Panc1 (cell line): ENCODE measurements around the gene ASAP2. TPM values are rescaled to one million over a fixed set of nuclear protein-coding genes. Genes with fewer than 3 reads are reported as not detected.

Experiments used
- ATAC-seq: fragments of 200-7000 bp; cut with Tn5 transposase; 2 replicates; pipeline ENCODE4 v1.9.1; 2020; ENCODE audit warnings: mild to moderate bottlenecking, moderate library complexity
- BruUV-seq: library from RNA; stranded (reverse); fragments of 400-500 nt; replicated peaks from 2 replicates; lab custom pipeline; 2021; lab: Mats Ljungman, UMichigan
- CTCF ChIA-PET: fragments of 300-600 bp; sonication (Branson Sonifier 250); formaldehyde crosslinking; loops from one replicate; lab custom pipeline; 2022; ENCODE audit warnings: antibody characterized with exemption; lab: Charles Lee
- POLR2A ChIA-PET: fragments of 300-600 bp; sonication (Branson Sonifier 250); formaldehyde crosslinking; loops from one replicate; lab custom pipeline; 2022; ENCODE audit warnings: antibody characterized with exemption; lab: Charles Lee
- DNase-seq: peaks from one replicate; pipeline ENCODE4 v3.0.0-alpha.2; 2010; ENCODE audit warnings: low read depth, low spot score
- H3K27ac ChIP-seq: 2 replicates; pipeline ENCODE4 v1.5.1; 2011; ENCODE audit warnings: mild to moderate bottlenecking, low read length, inconsistent platforms
- H3K27me3 ChIP-seq: fragments of 200-500 bp; sonication (Bioruptor generic); 2 replicates; pipeline ENCODE4 v1.6.0; 2014; ENCODE audit warnings: low read length, inconsistent platforms; ENCODE audit not compliant: control insufficient read depth, insufficient read depth
- H3K36me3 ChIP-seq: fragments of 200-500 bp; sonication (Bioruptor generic); 2 replicates; pipeline ENCODE4 v1.5.1; 2014; ENCODE audit warnings: inconsistent platforms, mild to moderate bottlenecking, low read length, moderate library complexity; ENCODE audit not compliant: control insufficient read depth, insufficient read depth
- H3K4me1 ChIP-seq: 2 replicates; pipeline ENCODE4 v1.5.1; 2011; ENCODE audit warnings: inconsistent platforms, mild to moderate bottlenecking, low read length, moderate library complexity; ENCODE audit not compliant: control insufficient read depth, insufficient read depth
- H3K4me3 ChIP-seq, 2 experiments: 2 replicates each; pipeline ENCODE4 v1.5.1; 2011 to 2012; ENCODE audit warnings: low read depth in 2 of 2, low read length in 2 of 2, mild to moderate bottlenecking in 2 of 2, inconsistent platforms in 1 of 2, moderate library complexity in 1 of 2
- H3K9me3 ChIP-seq: fragments of 200-500 bp; sonication (Bioruptor generic); 2 replicates; pipeline ENCODE4 v1.5.1; 2014; ENCODE audit warnings: low read depth, mild to moderate bottlenecking, inconsistent platforms, low read length, moderate library complexity; ENCODE audit not compliant: control insufficient read depth, insufficient read depth
- POLR2AphosphoS5 ChIP-seq: IDR thresholded peaks from 2 replicates; pipeline ENCODE4 v1.6.1; 2012; ENCODE audit warnings: mild to moderate bottlenecking, low read depth, low read length, moderate library complexity
- SIN3A ChIP-seq: IDR thresholded peaks from 2 replicates; pipeline ENCODE4 v1.6.1; 2012; ENCODE audit warnings: low read depth, mild to moderate bottlenecking, low read length, moderate library complexity, borderline replicate concordance; ENCODE audit not compliant: insufficient read depth
- TCF7L2 ChIP-seq: IDR thresholded peaks from 2 replicates; pipeline ENCODE4 v1.6.1; 2011; ENCODE audit warnings: mild to moderate bottlenecking, low read depth, low read length, inconsistent platforms
- in situ Hi-C: cut with HindIII; loops from 2 replicates; pipeline ENCODE4 v1.10.0; 2016; ENCODE audit warnings: low sequenced_read_pairs, low pct_unique_long_range_greater_than_20kb
- intact Hi-C: fragments of 100-400 bp; cut with micrococcal nuclease; formaldehyde crosslinking; loops from one replicate; pipeline ENCODE4 v1.10.0; 2022; ENCODE audit not compliant: unreplicated experiment
- total RNA-seq: library from RNA; stranded (reverse); gene quantifications from one replicate; pipeline ENCODE4 v1.2.1, GENCODE V29; 2021; ENCODE audit not compliant: unreplicated experiment
- TF ChIP-seq, protein P1 (sequence below): fragments of 450-650 bp; IDR thresholded peaks from 2 replicates; pipeline ENCODE4 v1.5.1; 2017; ENCODE audit warnings: mild to moderate bottlenecking
- TF ChIP-seq, protein P2 (sequence below), 2 experiments: IDR thresholded peaks; 2 replicates each; pipeline ENCODE4 v1.6.1; 2011 to 2012; ENCODE audit warnings: low read depth in 2 of 2, control low read depth in 1 of 2, low read length in 1 of 2, mild to moderate bottlenecking in 1 of 2, moderate library complexity in 1 of 2; ENCODE audit not compliant: insufficient read depth in 1 of 2

The ASAP2 gene
- total RNA-seq, 1 experiment from 2014 or later: 107 TPM

DNA sequence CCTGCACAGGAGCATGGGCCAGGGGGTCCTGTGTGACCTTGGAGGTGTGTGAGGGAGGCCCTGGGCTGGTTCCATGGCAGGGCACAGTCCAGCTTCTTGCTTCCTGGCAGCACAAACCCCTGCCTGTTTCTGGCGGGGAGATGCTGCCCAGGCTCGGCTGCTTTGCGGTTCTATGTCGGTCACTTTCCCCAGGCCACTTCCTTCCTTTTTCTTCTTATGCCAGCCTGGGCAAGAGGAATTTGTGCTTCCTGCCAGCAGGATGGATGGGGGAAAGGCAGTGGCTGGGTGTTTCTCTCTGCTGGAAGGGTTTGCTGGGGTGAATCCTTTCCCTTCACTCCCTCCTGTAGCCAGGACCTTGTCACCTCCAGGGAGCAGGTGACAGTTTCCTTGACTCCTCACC lies 24.3 kb downstream of the ASAP2 start:
- ChIA-PET CTCF (interaction anchor here (0.7 kb wide), 1 partner anchor 9 kb away, joined by 3 read pairs; no protein-coding TSS in a partner anchor), POLR2A (no interaction called here)
- in situ Hi-C loops: loop anchor here (5.0 kb wide), 1 partner anchor 61 kb away; no protein-coding TSS in a partner anchor
- DNase-seq (no peak), ATAC-seq (0 out of 2 replicates have a peak, but pooled peaks have one; percentile 2)
- H3K4me1 ChIP-seq: peaks cover 99% of the 10 kb centered on the region
- H3K4me3 ChIP-seq: peak overlapping the region in 1 of 2 experiments; percentile 32; a peak in 2 of 4 replicates
- no TSS peak for BruUV-seq
- H3K36me3 ChIP-seq: no peaks in the 10 kb centered on the region
- H3K27me3 ChIP-seq: no peaks in the 10 kb centered on the region
- H3K9me3 ChIP-seq: no peaks in the 10 kb centered on the region
- intact Hi-C loops: loop anchor here (5.0 kb wide), 1 partner anchor 89 kb away; no protein-coding TSS in a partner anchor
- TF ChIP-seq POLR2AphosphoS5: no peak
- peak overlapping the region; percentile 100 for H3K27ac ChIP-seq

DNA sequence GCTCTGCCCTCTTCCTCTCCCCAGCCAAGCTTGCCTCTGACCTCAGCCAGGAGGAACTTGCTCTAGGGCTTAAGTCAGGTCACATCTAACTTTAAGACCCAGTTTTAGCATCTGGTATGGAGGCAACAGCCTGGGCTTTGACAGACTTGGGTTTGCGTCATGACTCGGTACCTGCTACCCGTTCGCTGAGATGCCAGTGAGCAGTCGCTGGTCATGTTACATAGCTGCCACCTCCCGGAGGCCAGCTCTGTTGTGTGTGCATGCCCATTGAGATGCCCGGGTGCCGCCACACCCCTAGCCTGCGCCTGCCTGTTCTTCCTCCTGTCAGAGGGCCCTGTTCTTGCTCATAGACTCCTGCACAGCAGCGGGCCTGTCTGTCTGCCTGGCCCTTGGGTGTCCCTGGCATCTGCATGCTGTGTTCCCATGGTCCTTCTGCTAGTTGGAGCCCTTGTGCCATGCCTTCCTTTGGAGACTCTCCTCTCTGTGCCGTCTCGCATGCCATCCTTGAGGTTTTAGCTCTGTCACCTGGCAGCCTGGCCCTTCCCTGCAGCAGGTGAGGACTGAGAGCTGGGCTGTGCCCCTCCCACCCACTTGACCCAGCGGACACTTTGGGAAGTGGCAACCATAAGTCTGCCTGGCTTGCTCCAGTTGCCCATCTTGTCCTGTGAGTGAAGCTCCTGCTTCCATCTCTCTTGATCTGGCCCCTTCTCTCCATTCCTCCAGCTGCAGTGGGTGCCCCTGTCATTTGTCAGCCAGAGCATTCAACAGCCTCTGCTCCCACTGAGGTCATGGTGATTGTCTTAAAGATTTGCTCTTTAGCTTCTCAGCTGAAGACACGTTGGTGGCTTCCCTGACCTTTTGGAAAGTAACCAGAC lies 24.9 kb downstream of the ASAP2 start:
- ATAC-seq (peak; percentile 14), DNase-seq (no peak)
- H3K27ac ChIP-seq: peak overlapping the region; percentile 100
- no peaks in the 10 kb centered on the region for H3K36me3 ChIP-seq
- ChIA-PET CTCF (interaction anchor here (0.8 to 1.2 kb wide), 2 partner anchors 8 to 1143 kb away, joined by 3 to 10 read pairs; no protein-coding TSS in a partner anchor), POLR2A (no interaction called here)
- peaks cover 99% of the 10 kb centered on the region for H3K4me1 ChIP-seq
- peak overlapping the region in 1 of 2 experiments; percentile 32; a peak in 2 of 4 replicates for H3K4me3 ChIP-seq
- TF ChIP-seq POLR2AphosphoS5 (no peak), TCF7L2 (no peak), SIN3A (no peak)
- TF ChIP-seq, protein P1, sequence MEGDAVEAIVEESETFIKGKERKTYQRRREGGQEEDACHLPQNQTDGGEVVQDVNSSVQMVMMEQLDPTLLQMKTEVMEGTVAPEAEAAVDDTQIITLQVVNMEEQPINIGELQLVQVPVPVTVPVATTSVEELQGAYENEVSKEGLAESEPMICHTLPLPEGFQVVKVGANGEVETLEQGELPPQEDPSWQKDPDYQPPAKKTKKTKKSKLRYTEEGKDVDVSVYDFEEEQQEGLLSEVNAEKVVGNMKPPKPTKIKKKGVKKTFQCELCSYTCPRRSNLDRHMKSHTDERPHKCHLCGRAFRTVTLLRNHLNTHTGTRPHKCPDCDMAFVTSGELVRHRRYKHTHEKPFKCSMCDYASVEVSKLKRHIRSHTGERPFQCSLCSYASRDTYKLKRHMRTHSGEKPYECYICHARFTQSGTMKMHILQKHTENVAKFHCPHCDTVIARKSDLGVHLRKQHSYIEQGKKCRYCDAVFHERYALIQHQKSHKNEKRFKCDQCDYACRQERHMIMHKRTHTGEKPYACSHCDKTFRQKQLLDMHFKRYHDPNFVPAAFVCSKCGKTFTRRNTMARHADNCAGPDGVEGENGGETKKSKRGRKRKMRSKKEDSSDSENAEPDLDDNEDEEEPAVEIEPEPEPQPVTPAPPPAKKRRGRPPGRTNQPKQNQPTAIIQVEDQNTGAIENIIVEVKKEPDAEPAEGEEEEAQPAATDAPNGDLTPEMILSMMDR: no peak
- TF ChIP-seq, protein P2, sequence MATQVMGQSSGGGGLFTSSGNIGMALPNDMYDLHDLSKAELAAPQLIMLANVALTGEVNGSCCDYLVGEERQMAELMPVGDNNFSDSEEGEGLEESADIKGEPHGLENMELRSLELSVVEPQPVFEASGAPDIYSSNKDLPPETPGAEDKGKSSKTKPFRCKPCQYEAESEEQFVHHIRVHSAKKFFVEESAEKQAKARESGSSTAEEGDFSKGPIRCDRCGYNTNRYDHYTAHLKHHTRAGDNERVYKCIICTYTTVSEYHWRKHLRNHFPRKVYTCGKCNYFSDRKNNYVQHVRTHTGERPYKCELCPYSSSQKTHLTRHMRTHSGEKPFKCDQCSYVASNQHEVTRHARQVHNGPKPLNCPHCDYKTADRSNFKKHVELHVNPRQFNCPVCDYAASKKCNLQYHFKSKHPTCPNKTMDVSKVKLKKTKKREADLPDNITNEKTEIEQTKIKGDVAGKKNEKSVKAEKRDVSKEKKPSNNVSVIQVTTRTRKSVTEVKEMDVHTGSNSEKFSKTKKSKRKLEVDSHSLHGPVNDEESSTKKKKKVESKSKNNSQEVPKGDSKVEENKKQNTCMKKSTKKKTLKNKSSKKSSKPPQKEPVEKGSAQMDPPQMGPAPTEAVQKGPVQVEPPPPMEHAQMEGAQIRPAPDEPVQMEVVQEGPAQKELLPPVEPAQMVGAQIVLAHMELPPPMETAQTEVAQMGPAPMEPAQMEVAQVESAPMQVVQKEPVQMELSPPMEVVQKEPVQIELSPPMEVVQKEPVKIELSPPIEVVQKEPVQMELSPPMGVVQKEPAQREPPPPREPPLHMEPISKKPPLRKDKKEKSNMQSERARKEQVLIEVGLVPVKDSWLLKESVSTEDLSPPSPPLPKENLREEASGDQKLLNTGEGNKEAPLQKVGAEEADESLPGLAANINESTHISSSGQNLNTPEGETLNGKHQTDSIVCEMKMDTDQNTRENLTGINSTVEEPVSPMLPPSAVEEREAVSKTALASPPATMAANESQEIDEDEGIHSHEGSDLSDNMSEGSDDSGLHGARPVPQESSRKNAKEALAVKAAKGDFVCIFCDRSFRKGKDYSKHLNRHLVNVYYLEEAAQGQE (IDR thresholded peaks at IDR 0.05; ENCODE audit: insufficient read depth in 1 of 2, low read depth in 2 of 2, low read length in 1 of 2): no peak
- no peaks in the 10 kb centered on the region for H3K27me3 ChIP-seq
- no TSS peak for BruUV-seq
- in situ Hi-C loops: loop anchor here (5.0 kb wide), 1 partner anchor 61 kb away; no protein-coding TSS in a partner anchor
- no peaks in the 10 kb centered on the region for H3K9me3 ChIP-seq
- intact Hi-C loops: loop anchor here (5.0 kb wide), 1 partner anchor 89 kb away; no protein-coding TSS in a partner anchor
